Loucy (cell line): ENCODE data around the gene ST14.

Experiments used
- EZH2phosphoT487 ChIP-seq: fragments of 200-600 bp; IDR thresholded peaks from 2 replicates; pipeline ENCODE4 v1.6.1; 2018; ENCODE audit warnings: antibody characterized with exemption, mild to moderate bottlenecking, moderate library complexity, borderline replicate concordance
- TF ChIP-seq, protein P1 (sequence below): fragments of 200-600 bp; sonication (generic); conservative IDR thresholded peaks from 2 replicates; pipeline ENCODE4 v1.5.1; 2014; ENCODE audit warnings: mild to moderate bottlenecking, antibody characterized with exemption, low read length

DNA sequence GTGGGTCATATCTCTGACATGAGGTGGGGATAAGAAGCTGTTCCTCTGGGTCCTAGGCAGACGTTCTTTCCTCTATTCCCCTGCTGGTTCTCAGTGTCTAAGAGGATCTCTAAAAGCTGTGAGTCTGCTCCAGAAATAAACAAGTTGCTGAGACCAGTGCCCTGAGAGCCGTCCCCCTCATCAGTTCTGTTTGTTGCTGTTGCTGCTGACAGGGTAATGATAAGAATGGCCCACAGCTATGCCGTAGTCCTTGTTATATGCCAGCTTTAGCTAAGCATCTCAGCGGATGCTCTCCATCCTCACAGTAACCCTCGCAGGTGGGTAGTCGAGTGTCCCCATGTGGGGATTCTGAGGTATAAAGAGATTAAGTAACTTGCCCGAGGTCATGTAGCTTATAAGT, 23.5 kb upstream of the ST14 start:
- TF ChIP-seq, protein P1, sequence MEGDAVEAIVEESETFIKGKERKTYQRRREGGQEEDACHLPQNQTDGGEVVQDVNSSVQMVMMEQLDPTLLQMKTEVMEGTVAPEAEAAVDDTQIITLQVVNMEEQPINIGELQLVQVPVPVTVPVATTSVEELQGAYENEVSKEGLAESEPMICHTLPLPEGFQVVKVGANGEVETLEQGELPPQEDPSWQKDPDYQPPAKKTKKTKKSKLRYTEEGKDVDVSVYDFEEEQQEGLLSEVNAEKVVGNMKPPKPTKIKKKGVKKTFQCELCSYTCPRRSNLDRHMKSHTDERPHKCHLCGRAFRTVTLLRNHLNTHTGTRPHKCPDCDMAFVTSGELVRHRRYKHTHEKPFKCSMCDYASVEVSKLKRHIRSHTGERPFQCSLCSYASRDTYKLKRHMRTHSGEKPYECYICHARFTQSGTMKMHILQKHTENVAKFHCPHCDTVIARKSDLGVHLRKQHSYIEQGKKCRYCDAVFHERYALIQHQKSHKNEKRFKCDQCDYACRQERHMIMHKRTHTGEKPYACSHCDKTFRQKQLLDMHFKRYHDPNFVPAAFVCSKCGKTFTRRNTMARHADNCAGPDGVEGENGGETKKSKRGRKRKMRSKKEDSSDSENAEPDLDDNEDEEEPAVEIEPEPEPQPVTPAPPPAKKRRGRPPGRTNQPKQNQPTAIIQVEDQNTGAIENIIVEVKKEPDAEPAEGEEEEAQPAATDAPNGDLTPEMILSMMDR, result no peak
- TF ChIP-seq EZH2phosphoT487, result no peak
